ENCODE results near the gene CXCL16. TPM values are rescaled to one million over a fixed set of nuclear protein-coding genes. Genes with fewer than 3 reads are reported as not detected.
A peak's percentile ranks its signal among the peaks of the same experiment; 100 is the strongest.

Gene CXCL16, protein sequence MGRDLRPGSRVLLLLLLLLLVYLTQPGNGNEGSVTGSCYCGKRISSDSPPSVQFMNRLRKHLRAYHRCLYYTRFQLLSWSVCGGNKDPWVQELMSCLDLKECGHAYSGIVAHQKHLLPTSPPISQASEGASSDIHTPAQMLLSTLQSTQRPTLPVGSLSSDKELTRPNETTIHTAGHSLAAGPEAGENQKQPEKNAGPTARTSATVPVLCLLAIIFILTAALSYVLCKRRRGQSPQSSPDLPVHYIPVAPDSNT
- total RNA-seq: 30.3 TPM

DNA sequence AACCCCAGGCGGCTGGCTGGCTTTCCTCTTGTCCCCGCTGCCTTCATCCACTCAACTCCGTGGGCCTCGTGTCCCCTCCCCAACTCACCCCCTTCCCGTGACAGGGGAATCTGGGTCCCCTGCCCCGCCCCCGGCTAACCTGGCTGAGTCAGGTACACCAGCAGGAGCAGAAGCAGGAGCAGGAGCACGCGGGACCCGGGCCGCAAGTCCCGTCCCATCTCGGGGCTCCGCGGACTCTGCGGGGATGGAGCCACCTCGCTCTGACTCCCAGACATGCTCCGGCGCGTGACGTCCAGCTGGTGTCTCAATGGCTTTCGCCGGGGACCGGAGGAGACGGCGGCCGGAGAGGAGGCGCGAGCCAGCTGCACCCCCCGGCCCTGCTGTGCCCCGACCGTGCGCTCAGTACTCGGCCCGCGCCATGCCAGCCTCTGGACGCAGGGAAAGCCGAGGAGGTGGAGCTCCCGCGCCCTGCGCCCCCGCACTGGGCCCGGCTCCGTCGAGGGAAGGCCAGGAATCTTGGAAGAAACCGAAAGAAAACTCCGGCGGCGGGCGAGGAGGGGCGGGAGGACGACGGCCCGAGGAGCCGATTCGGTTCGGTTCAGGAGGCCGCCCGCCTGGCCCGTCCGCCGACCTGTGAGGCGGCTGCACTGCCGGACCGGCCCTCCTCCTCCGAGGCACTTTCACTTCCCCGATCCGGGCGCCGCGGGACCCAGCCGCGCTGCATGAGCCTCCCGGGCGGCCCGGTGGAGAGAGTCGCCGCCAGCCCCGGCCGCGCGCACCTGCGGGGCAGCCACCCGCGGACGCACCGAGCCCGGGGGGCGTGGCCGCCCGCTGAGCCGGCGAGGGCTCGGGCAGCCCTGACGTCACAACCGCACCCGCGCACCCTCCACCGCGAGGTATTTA, at the start of gene CXCL16, which contains the start of gene ZMYND15:
CXCL16 (minus strand) TSS at position 807 of the 903 bp plus-strand sequence; CDS start at position 218, 589 bp downstream.
ZMYND15 (plus strand) TSS at position 712 of the 903 bp plus-strand sequence. CDS start 716 bp downstream, outside the sequence.
- intact Hi-C loops (cut with DNase I): loop anchor here (10.0 kb wide), 1 partner anchor 145 kb away; no protein-coding TSS in a partner anchor
- ATAC-seq: peak; percentile 50
- DNase-seq (ENCODE audit: low spot score): peak; percentile 78

DNA sequence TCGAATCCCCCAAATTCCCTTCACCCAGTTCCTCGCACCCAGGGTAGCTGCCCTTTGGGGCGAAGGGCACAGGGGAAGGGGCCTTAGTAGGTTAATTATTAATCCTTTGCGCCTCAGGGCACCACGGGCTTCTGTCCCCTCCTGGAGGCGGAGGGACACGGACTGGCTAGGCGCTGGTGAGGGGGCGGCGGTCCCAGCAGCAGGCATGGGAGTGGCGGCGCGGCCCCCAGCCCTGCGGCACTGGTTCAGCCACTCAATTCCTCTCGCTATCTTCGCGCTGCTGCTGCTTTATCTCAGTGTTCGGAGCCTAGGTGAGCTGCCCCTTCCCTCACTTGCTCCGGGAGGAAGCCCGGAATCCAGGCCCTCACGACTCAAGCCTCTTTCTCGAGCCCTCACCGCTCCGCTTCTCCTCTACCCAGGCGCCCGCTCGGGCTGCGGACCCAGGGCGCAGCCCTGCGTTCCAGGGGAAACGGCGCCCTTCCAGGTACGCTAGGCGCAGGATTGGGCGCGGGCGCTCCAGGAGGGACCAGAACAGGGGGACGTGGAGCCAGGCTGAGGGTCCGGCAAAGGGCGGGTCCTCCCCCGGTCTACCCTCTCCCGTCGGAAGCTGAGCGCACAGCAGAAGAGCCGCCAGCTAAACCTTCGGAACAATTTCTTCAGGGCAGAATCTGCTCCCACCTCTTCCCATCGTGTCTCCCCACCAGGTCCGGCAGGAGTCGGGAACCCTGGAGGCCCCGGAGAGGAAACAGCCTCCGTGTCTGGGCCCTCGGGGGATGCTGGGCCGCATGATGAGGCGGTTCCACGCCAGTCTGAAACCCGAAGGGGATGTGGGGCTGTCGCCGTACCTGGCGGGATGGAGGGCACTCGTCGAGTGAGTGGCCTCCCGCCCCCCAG, 49.3 kb upstream of the CXCL16 start, which contains the start of gene GLTPD2:
GLTPD2 (plus strand) TSS at position 158 of the 894 bp plus-strand sequence; CDS start at position 206, 48 bp downstream.
- intact Hi-C loops (cut with DNase I): loop anchor here (5.0 kb wide), 1 partner anchor 103 kb away; no protein-coding TSS in a partner anchor
- ATAC-seq (no peak), DNase-seq (ENCODE audit: low spot score) (no peak)

DNA sequence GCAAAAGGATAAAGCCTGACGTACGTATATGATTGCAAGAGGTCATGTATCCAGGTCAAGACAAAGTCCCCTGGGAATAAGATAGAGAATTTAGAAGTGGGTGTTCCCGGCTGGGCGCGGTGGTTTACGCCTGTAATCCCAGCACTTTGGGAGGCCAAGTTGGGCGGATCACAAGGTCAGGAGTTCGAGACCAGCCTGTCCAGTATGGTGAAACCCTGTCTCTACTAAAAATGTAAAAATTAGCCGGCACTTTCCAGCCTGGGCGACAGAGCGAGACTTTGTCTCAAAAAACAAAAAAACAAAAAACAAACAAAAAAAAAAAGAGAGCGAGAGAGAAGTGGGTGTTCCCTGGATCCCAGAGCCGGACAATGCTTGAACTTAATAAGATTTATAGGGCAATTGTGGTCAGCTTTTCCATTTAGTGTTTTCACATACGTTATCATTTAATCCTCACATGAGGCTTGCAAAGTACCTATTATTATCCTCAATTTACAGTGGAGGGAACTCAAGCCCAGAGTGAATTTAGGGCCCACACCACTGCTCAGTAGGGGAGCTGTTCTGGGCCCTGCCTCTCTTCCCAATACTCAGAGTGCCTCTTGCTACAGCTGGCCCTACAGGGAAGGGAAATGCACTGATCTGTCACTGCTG, 48.6 kb upstream of the CXCL16 start:
- ATAC-seq (no peak), DNase-seq (ENCODE audit: low spot score) (no peak)
- intact Hi-C loops (cut with DNase I): loop anchor here (5.0 kb wide), 1 partner anchor 104 kb away; no protein-coding TSS in a partner anchor

DNA sequence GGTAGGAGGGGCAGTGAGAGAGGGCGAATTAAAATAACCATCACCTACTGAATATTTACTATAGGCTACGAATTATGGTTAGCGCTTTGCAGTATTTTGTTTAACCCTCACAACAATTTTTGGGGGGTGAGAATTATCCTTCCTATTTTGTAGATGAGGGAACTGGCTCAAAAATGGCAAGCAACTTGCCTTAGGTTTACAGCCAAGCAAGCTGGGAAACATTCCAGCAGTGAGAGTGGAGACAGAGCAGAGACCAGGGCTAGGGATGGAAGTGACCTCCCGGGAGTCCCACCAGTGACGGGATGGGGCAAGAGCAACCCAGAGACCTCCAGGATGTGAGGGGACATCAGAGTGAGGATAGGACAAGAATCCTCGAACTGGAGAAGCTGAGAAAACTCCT, 46.8 kb upstream of the CXCL16 start:
- no peak for DNase-seq (ENCODE audit: low spot score)
- ATAC-seq: no peak
- intact Hi-C loops (cut with DNase I): loop anchor here (5.0 kb wide), 1 partner anchor 106 kb away; no protein-coding TSS in a partner anchor

DNA sequence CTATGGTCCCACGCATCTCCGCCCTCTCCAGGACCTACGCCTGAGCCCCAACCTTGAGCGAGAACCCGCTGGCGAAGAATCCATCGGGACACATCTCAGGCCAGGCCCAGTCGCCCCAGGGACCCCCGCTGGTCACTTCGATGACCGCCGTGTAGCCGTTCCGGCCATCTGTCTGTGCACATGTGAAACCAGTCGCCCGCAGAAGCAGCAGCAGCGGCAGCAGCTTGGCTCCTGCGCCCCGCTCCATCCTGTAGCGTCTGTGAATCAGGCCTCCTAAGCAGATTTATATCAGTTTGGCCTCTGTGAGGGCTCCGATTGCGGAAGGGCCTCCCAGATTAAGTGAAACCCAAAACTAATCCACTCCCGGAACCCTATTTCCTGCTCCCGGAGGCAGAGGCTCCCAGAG, 46.4 kb upstream of the CXCL16 start, which contains the start of gene VMO1:
VMO1 (minus strand) TSS at position 259 of the 406 bp plus-strand sequence; CDS start at position 247, 12 bp downstream.
- intact Hi-C loops (cut with DNase I): loop anchor here (5.0 kb wide), 1 partner anchor 106 kb away; no protein-coding TSS in a partner anchor
- ATAC-seq (peak; percentile 10), DNase-seq (ENCODE audit: low spot score) (peak; percentile 67)

DNA sequence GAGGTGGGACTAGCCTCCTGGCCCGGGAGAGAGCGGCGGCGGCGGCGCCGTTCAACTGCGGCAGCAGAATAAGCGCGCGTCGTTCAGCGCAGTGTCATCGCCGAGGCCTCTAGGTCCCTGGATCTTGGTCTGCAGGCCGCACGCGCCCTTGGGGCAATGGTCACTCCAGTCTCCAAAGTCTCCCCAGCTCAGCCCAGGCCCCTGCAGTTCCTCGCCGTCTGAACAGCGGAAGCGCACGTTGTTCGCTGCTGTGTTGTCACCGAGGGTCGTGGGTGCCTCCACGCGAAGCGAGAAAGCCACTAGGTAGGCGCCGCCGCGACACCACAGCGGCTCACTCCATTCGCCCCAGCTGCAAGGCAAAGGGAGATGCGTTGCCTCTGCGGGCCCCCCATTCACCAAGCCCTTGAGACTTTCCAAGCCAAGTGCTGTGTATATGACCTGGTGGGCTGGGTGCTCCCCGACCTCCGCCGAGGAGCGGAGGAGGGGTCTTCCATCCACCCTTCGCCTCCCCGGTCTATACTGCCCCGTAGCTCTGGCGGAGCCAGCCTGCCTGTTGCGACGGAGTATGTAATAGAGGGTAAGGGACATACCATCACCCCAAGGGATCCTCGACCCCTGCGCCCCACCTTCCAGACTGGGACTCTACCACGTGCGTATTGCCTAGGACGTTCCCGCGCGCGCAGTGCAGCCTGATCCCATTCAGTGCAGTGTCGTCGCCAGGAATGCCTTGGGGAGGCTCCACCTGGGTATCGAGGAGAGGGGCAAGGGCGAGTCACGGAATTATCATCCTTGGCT, 45.8 kb upstream of the CXCL16 start:
- ATAC-seq (peak; percentile 1), DNase-seq (ENCODE audit: low spot score) (no peak)
- intact Hi-C loops (cut with DNase I): loop anchor here (5.0 kb wide), 1 partner anchor 107 kb away; no protein-coding TSS in a partner anchor

DNA sequence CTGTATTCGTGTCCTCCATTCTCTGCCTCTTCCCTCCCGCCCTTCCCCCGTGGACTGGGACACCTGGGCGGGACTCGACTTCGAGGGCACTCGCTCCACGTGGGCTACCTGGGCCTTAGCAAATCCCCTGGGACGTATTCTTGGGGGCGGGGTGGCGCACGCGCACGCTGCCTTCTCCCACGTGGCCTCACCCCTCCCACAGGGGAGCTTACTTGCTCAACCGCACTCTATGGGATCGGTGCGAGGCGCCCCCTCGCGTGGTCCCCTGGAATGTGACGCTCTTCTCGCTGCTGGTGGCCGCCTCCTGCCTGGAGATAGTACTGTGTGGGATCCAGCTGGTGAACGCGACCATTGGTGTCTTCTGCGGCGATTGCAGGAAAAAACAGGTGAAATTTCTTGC, 42.9 kb upstream of the CXCL16 start:
- ATAC-seq: no peak

DNA sequence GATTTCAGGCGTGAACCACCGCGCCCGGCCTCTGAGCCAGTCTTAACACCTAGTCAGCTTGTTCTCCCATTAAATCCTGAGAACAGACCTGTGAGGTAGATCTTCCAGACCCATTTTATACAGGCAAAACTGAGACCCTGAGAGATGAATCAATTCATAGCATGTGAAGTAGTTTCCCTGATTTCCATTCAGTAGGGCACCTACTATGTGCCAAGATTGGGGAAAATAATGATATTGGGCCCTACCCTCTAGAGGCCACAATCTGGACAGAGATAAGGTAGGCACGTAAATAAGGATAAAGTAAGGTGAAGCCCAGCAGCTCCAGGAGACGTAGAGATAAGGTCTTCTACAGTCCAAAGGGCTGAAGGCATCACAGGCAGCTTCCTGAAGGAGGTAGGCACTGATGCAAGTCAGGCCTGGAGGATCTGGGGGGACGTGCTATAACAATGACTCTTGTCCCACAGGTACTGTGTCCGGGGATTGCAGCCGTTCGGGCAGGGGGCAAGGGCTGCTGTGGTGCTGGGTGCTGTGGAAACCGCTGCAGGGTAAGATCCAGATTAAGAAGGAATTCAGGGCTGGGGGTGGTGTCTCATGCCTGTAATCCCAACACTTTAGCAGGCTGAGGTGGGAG, 40.7 kb upstream of the CXCL16 start:
- intact Hi-C loops (cut with DNase I): no loop called here
- DNase-seq (ENCODE audit: low spot score): no peak
- ATAC-seq: no peak

More for the DNA sequence above, 42.9 kb upstream of the CXCL16 start:
- DNase-seq (ENCODE audit: low spot score): no peak
- intact Hi-C loops (cut with DNase I): no loop called here

DNA sequence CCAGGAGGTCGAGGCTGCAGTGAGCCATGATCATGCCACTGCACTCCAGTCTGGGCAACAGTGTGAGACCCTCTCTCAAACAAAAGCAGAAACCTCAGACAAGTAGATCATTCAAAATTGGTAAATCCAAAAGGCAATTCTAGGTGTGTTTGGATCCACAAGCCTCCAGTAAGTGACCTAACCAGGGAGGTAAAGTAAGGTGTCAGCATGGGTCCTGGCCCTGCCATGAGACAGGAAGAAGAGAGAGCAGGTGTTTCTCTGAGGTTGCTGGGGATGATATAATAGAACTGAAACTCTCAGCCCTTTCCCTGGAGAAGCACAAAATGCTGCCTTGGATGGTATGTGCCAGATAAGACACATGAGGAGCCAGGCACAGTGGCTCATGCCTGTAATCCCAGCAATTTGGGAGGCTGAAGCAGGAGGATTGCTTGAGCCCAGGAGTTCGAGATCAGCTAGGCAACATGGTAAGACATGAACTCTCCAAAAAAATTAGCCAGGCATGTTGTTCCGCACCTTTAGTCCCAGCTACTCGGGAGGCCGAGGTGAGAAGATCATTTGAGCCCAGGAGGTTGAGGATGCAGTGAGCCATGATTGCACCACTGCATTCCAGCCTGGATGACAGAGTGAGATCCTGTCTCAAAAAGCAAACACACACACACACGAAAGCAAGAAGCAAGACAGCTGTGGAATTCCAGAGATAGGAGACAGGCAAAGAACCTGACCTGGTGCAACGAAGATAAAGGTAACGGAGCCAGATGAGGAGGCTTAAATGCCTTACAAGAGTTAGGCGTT, 38.4 kb upstream of the CXCL16 start:
- ATAC-seq (no peak), DNase-seq (ENCODE audit: low spot score) (no peak)
- intact Hi-C loops (cut with DNase I): no loop called here

DNA sequence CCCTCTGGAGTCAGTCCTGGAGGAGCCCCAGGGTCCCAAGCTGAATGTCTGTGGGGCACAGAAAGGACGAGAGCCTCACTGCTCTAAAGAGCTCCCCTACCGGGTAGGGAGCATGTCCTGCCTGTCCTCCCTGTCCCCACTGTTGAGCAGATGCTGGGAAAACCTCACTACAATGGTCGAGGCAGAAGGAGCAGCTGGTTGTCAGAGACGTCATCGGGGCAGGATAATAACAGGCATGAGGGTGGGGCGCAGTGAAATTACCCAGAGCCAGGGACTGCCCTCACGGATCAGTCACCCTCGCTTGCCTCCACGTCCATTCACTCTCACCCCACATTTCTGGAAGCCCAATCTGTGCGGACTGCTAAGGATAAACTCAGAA, 32.5 kb upstream of the CXCL16 start:
- intact Hi-C loops (cut with DNase I): no loop called here
- no peak for DNase-seq (ENCODE audit: low spot score)
- no peak for ATAC-seq

DNA sequence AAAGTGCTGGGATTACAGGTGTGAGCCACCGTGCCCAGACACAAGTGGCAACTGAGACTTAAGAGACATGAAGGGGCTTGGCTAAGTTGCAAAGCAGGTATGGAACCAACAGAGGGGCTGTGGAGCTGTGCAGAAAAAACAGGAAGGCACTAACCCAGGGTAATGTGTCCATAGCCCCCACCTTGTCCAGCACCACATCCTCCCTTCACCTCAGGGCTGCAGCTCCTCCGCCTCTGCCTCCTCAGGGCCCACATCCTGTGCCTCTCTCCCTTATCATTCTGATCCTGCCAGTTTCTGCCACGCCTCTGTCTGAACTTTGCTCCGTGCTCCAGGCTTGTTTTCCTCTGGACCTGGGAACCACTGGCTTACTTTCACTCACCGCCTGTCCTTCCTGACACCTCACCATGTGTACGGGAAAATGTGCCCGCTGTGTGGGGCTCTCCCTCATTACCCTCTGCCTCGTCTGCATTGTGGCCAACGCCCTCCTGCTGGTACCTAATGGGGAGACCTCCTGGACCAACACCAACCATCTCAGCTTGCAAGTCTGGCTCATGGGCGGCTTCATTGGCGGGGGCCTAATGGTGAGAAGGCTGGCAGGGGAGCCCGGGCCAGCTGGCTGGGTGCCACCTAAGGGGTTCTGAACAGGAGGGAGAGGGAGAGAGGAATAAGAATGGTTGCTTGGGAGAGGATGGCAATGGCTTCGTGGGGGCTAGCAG, 31.9 kb upstream of the CXCL16 start, which contains the start of gene TM4SF5:
TM4SF5 (plus strand) TSS at position 368 of the 716 bp plus-strand sequence; CDS start at position 405, 37 bp downstream.
- DNase-seq (ENCODE audit: low spot score): no peak
- intact Hi-C loops (cut with DNase I): no loop called here
- ATAC-seq: no peak

DNA sequence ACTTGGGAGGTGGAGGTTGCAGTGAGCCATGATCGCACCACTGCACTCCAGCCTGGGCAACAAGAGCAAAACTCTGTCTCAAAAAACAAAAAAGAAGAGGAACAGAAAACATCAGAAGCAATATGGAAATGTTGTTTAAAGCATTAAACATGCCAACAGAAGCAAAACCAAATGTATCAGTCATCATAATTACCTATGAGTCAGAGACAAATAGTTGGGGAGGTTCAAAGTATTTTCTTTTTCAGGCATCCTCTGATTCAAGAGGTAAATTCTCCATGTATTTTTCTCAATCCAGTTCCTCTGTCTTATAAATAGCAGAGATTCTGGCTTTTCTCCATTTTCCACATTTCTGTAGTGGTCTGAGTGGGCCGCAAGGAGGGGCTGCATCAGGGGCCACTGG, 29.9 kb upstream of the CXCL16 start:
- intact Hi-C loops (cut with DNase I): no loop called here
- no peak for ATAC-seq
- no peak for DNase-seq (ENCODE audit: low spot score)

DNA sequence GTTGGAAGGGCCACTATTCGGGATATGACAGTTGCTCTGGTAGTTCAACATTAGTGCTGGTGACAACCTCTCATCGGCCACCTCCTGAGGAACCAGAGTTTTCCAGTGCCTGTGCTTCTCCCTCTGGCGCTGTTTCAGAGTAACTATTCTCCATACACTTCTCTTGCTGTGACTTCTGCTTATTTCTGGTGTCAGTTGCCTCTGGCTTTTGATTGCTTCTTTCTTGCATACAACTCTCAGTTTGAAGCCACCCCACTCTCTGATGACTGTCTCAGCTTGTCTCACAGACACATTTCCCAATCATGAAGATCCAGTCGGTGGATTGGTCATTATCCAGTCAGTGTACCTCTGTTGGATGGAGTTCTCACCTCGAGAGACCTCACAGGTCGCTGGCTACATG, 28.6 kb upstream of the CXCL16 start:
- ATAC-seq (no peak), DNase-seq (ENCODE audit: low spot score) (no peak)
- intact Hi-C loops (cut with DNase I): no loop called here

DNA sequence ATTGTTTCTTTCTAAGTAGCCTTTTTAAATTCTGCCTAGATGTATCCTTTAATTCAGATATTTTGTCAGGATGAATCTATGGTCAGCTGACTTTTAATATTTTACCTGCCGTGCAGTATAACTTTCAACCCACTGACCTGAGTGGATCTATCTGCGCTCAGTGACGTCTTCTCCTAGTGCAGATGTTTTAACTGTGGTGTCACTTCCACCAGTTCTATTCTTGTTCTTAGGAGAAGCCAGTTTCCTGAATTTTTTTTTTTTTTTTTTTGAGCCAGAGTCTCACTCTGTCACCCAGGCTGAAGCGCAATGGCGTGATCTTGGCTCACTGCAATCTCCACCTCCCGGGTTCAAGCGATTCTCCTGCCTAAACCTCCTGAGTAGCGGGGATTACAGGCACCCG, 27.0 kb upstream of the CXCL16 start:
- intact Hi-C loops (cut with DNase I): no loop called here
- peak; percentile 70 for ATAC-seq
- DNase-seq (ENCODE audit: low spot score): no peak

DNA sequence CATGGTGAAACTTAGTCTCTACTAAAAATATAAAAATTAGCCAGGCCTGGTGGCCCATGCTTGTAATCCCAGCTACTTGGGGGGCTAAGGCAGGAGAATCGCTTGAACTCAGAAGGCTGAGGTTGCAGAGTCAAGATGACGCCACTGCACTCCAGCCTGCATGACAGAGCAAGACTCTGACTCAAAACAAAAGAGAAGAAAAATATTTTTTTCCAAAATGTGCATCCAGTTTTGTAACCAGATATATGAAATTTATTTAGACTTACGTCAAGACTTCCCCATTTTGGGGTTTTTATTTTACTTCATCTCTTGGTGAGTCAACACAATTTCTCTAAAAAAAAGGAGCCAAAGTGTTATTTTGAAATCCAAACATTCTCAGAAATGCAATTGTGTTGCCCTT, 26.5 kb upstream of the CXCL16 start:
- DNase-seq (ENCODE audit: low spot score) (no peak), ATAC-seq (peak; percentile 68)
- intact Hi-C loops (cut with DNase I): no loop called here

Measured in sciatic nerve (tissue), 2 donors.